ENCODE data around the gene FBXO28.

DNA sequence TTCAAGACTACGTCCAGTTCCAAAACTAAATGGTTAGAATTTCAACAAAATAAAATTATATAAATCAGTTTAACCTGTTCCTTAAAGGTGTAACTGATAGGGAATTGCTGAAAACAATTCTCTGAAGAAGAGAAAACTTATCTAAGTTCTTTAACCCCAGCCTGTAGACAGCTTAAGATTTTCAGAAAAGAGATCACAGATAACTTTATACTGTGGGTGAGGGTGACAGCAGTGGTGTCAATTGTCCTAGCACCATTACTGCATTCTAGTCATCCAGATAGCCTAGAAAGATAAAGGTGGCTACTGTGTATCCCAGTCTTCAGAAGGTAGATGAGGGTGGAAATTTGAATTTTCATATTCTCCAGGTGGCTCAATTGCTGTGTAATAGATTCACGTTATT lies 49.4 kb downstream of the FBXO28 start:
- TF ChIP-seq, protein P1, sequence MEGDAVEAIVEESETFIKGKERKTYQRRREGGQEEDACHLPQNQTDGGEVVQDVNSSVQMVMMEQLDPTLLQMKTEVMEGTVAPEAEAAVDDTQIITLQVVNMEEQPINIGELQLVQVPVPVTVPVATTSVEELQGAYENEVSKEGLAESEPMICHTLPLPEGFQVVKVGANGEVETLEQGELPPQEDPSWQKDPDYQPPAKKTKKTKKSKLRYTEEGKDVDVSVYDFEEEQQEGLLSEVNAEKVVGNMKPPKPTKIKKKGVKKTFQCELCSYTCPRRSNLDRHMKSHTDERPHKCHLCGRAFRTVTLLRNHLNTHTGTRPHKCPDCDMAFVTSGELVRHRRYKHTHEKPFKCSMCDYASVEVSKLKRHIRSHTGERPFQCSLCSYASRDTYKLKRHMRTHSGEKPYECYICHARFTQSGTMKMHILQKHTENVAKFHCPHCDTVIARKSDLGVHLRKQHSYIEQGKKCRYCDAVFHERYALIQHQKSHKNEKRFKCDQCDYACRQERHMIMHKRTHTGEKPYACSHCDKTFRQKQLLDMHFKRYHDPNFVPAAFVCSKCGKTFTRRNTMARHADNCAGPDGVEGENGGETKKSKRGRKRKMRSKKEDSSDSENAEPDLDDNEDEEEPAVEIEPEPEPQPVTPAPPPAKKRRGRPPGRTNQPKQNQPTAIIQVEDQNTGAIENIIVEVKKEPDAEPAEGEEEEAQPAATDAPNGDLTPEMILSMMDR (IDR thresholded peaks at IDR 0.05): no peak
- TF ChIP-seq POLR2A (IDR thresholded peaks at IDR 0.05): no peak
